Endodermal cell (in vitro differentiated cells): Measurements from ENCODE around the gene CRHR1. TPM values are rescaled to one million over a fixed set of nuclear protein-coding genes. Genes with fewer than 3 reads are reported as not detected.

Experiments
- DNase-seq: peaks from one replicate; pipeline ENCODE4 v3.0.0-alpha.2; 2017
- H3K27ac ChIP-seq: 2 replicates; pipeline ENCODE4 v1.5.1; 2013; ENCODE audit warnings: mild to moderate bottlenecking, low read depth, low read length, moderate library complexity
- H3K27me3 ChIP-seq: 2 replicates; pipeline ENCODE4 v1.6.1; 2013; ENCODE audit warnings: mild to moderate bottlenecking, low read length, moderate library complexity; ENCODE audit not compliant: insufficient read depth, control insufficient read depth, poor library complexity, severe bottlenecking
- H3K36me3 ChIP-seq: 2 replicates; pipeline ENCODE4 v1.7.0; 2013; ENCODE audit warnings: mild to moderate bottlenecking, low read length, moderate library complexity; ENCODE audit not compliant: control insufficient read depth, insufficient read depth
- H3K4me1 ChIP-seq: one replicate; pipeline ENCODE4 v1.7.0; 2013; ENCODE audit warnings: low read length; ENCODE audit not compliant: control insufficient read depth, insufficient read depth
- H3K4me3 ChIP-seq: 2 replicates; pipeline ENCODE4 v1.5.1; 2013; ENCODE audit warnings: mild to moderate bottlenecking, low read length, moderate library complexity
- H3K9ac ChIP-seq: 2 replicates; pipeline ENCODE4 v1.6.1; 2013; ENCODE audit warnings: mild to moderate bottlenecking, low read length, moderate library complexity; ENCODE audit not compliant: poor library complexity, severe bottlenecking; ENCODE audit errors: extremely low read depth
- H3K9me3 ChIP-seq: 2 replicates; pipeline ENCODE4 v1.6.1; 2013; ENCODE audit warnings: mild to moderate bottlenecking, low read length, moderate library complexity; ENCODE audit not compliant: control insufficient read depth
- H3K27ac Mint-ChIP-seq: 2 replicates; pipeline ENCODE4 v1.8.0; 2020; ENCODE audit warnings: mixed read lengths
- H3K27me3 Mint-ChIP-seq: 2 replicates; pipeline ENCODE4 v1.8.0; 2021; ENCODE audit warnings: mild to moderate bottlenecking, mixed read lengths; ENCODE audit not compliant: insufficient read depth
- H3K36me3 Mint-ChIP-seq: 2 replicates; pipeline ENCODE4 v1.8.0; 2020; ENCODE audit warnings: low read depth, mixed read lengths
- H3K4me1 Mint-ChIP-seq: 2 replicates; pipeline ENCODE4 v1.8.0; 2020; ENCODE audit warnings: mixed read lengths
- H3K4me3 Mint-ChIP-seq: 2 replicates; pipeline ENCODE4 v1.8.0; 2020; ENCODE audit warnings: mild to moderate bottlenecking, moderate library complexity, mixed read lengths
- H3K9me3 Mint-ChIP-seq: 2 replicates; pipeline ENCODE4 v1.8.0; 2020; ENCODE audit warnings: mild to moderate bottlenecking, mixed read lengths
- CTCF ChIP-seq: fragments of 200-600 bp; sonication (generic); conservative IDR thresholded peaks from 2 replicates; pipeline ENCODE4 v1.5.0; 2021; ENCODE audit warnings: antibody characterized with exemption, mild to moderate bottlenecking
- WGBS, 2 experiments: methylation state at CpG; one replicate each; pipeline versions ENCODE4 v1.1.5 to v1.1.7; 2013; ENCODE audit warnings: missing lambda C conversion rate in 2 of 2, mixed read lengths in 1 of 2; ENCODE audit not compliant: insufficient coverage in 1 of 2, insufficient read length in 1 of 2; 5-methylcytosine and 5-hydroxymethylcytosine counted together
- total RNA-seq, 2 donors: library from RNA; stranded (reverse); fragmentation: NEBNext Ultra II Directional in 1 of 2; extraction: Animal tissue kit (Norgen Biotek cat#: 25700) in 1 of 2; gene quantifications; 2 replicates in 1 of 2; 3 replicates in 1 of 2; pipeline ENCODE4 v1.2.1, GENCODE V29; 2021

Gene CRHR1
- total RNA-seq, 2 donors from 2014 or later: 0.81 to 1.8 TPM

- H3K27ac Mint-ChIP-seq: no peak overlapping the region
- no peaks in the 10 kb centered on the region for H3K27me3 ChIP-seq
- peaks cover 13% of the 10 kb centered on the region for H3K27me3 Mint-ChIP-seq
- H3K4me3 ChIP-seq: no peak overlapping the region
- no peak for TF ChIP-seq CTCF
- no peak overlapping the region for H3K4me3 Mint-ChIP-seq
- H3K27ac ChIP-seq: no peak overlapping the region
- H3K9ac ChIP-seq: no peak overlapping the region
- no peaks in the 10 kb centered on the region for H3K9me3 Mint-ChIP-seq
- H3K4me1 ChIP-seq: no peaks in the 10 kb centered on the region
- 91 to 98% methylated on average over 9 to 15 of the region's 15 CpGs for WGBS, 2 experiments
- H3K9me3 ChIP-seq: no peaks in the 10 kb centered on the region
- H3K36me3 ChIP-seq: no peaks in the 10 kb centered on the region
- DNase-seq: no peak
- no peaks in the 10 kb centered on the region for H3K36me3 Mint-ChIP-seq
- no peaks in the 10 kb centered on the region for H3K4me1 Mint-ChIP-seq
Measured at GRCh38 chr17:45809499-45809898, 25.4 kb downstream of the CRHR1 start.

GRCh38 chr17:45812102-45812501, 28.0 kb downstream of the CRHR1 start:
- H3K27me3 ChIP-seq: no peaks in the 10 kb centered on the region
- H3K4me3 ChIP-seq: no peak overlapping the region
- H3K27me3 Mint-ChIP-seq: peaks cover 8% of the 10 kb centered on the region
- no peak overlapping the region for H3K9ac ChIP-seq
- no peaks in the 10 kb centered on the region for H3K4me1 ChIP-seq
- whole genome bisulfite sequencing, 2 experiments: 60 to 75% methylated on average over 1 to 3 of the region's 3 CpGs
- no peak for DNase-seq
- no peaks in the 10 kb centered on the region for H3K4me1 Mint-ChIP-seq
- no peak overlapping the region for H3K27ac Mint-ChIP-seq
- no peak overlapping the region for H3K4me3 Mint-ChIP-seq
- no peak overlapping the region for H3K27ac ChIP-seq
- H3K9me3 ChIP-seq: no peaks in the 10 kb centered on the region
- H3K36me3 ChIP-seq: no peaks in the 10 kb centered on the region
- peak; percentile 68 for TF ChIP-seq CTCF
- no peaks in the 10 kb centered on the region for H3K9me3 Mint-ChIP-seq
- H3K36me3 Mint-ChIP-seq: no peaks in the 10 kb centered on the region

- Mint-ChIP-seq H3K4me1 (no peaks in the 10 kb centered on the region), H3K27me3 (peaks cover 6% of the 10 kb centered on the region), H3K27ac (no peak overlapping the region), H3K36me3 (no peaks in the 10 kb centered on the region), H3K4me3 (no peak overlapping the region), H3K9me3 (no peaks in the 10 kb centered on the region)
- 34 to 35% methylated on average over 11 to 19 of the region's 22 CpGs for WGBS, 2 experiments
- H3K27ac ChIP-seq: no peak overlapping the region
- H3K9me3 ChIP-seq: no peaks in the 10 kb centered on the region
- no peak overlapping the region for H3K9ac ChIP-seq
- DNase-seq: peak; percentile 96
- peak; percentile 83 for TF ChIP-seq CTCF
- H3K4me1 ChIP-seq: no peaks in the 10 kb centered on the region
- no peaks in the 10 kb centered on the region for H3K27me3 ChIP-seq
- H3K4me3 ChIP-seq: no peak overlapping the region
- no peaks in the 10 kb centered on the region for H3K36me3 ChIP-seq
Measured at GRCh38 chr17:45813048-45813725, 29.1 kb downstream of the CRHR1 start.
